Islet precursor cell (in vitro differentiated cells): Measurements from ENCODE around the gene MMS19.
"Not testable (repeated sequence)": the region's sequence is repeated elsewhere in the genome, so short reads cannot be mapped to it uniquely, and the experiment has no call there.

Experiments
- DNase-seq: peaks from one replicate; pipeline ENCODE4 v3.0.0-alpha.2; 2018

MMS19 gene

GRCh38 chr10:97423757-97424098, 74.5 kb downstream of the MMS19 start:
- not testable (repeated sequence) for DNase-seq

DNA sequence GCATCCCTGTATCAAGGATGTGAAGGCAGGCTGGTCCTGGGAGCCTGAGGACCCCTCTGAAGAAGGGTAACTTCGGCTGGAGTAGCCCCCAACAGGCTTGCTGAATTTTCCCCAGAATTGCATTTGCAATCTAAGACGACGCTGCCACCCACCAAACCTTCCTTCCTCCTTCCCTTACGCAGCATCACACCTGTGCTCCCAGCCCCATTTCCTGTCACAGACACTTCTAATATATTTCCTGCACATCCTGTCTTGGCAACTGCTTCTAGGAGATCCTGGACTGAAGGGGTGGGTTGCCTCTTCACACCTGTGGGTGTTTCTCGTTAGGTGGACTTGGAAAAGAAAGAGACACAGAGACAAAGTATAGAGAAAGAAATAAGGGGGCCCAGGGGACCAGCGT, 81.7 kb downstream of the MMS19 start:
- no peak for DNase-seq

DNA sequence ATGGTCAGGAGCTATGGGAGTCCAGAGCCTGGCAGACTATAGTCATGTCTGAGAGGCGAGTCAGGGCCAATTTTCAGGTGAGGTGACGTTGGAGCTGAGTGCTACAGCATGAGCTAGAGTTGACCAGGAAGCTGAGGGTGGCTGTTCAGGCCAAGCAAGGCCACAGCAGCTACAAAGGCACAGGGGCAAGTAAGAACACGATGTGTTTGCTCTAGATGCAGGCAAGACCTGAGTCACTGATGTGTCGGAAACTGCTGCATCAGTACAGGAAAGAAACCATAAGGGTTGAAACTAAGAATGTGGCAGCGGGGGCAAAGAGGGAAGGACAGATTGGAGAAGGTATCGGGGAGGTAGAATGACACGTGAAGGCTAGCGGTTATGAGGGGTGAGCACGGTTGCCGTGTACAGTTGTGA, 85.3 kb downstream of the MMS19 start:
- peak; percentile 87 for DNase-seq

GRCh38 chr10:97411406-97411805, 86.8 kb downstream of the MMS19 start:
- DNase-seq = no peak

DNA sequence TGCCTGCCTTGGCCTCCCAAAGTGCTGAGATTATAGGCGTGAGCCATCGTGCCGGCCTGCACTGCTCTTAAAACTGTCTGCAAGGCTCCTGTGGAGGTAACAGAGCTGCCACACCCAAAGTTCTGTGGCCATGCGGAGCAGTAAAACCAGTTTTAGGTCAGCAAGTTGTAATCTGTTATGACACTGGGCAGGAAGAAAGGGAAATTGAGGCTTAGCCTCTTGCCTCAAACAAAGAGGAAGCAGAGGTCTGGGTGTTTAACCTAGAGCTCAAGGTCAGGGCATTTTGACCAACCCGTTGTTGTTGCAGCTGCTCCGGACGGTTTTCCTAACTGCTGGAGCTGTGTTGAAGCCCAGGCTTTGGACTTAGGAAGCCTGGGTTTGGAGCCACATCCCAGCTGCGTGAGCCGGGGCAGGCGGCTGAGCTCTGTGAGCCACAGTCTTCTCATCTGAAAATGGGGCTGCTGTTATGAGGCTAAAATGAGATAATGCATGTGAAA, 89.7 kb downstream of the MMS19 start:
- no peak for DNase-seq
